MM.1S (cell line): ENCODE data around the gene ALG14.

ENCODE experiments used
- DNase-seq: peaks from one replicate; pipeline ENCODE4 v3.0.0-alpha.2; 2015
- H2AFZ ChIP-seq: fragments of 300-600 bp; sonication (generic); 2 replicates; pipeline ENCODE4 v1.6.0; 2016; ENCODE audit warnings: antibody characterized with exemption, low read length
- H3F3A ChIP-seq: fragments of 300-600 bp; sonication (generic); 2 replicates; pipeline ENCODE4 v1.6.1; 2016; ENCODE audit warnings: mild to moderate bottlenecking, antibody characterized with exemption, low read length, moderate library complexity, mixed read lengths; ENCODE audit not compliant: insufficient read depth
- H3K27ac ChIP-seq: fragments of 300-600 bp; sonication (generic); 2 replicates; pipeline ENCODE4 v1.5.1; 2016; ENCODE audit warnings: mild to moderate bottlenecking, low read length
- H3K27me3 ChIP-seq: fragments of 300-600 bp; sonication (generic); replicated peaks from 2 replicates; pipeline ENCODE4 v1.6.0; 2016; ENCODE audit warnings: low read length; ENCODE audit not compliant: insufficient read depth
- H3K36me3 ChIP-seq: fragments of 300-600 bp; sonication (generic); replicated peaks from 2 replicates; pipeline ENCODE4 v1.6.1; 2016; ENCODE audit warnings: mild to moderate bottlenecking, low read length, mixed read lengths; ENCODE audit not compliant: insufficient read depth
- H3K4me1 ChIP-seq: fragments of 300-600 bp; sonication (generic); 2 replicates; pipeline ENCODE4 v1.6.1; 2016; ENCODE audit warnings: low read length, mixed read lengths
- H3K4me2 ChIP-seq: fragments of 300-600 bp; sonication (generic); 2 replicates; pipeline ENCODE4 v1.6.0; 2016; ENCODE audit warnings: low read depth, low read length
- H3K4me3 ChIP-seq: fragments of 300-600 bp; sonication (generic); 2 replicates; pipeline ENCODE4 v1.5.1; 2016; ENCODE audit warnings: low read length, mixed read lengths
- H3K79me2 ChIP-seq: fragments of 300-600 bp; sonication (generic); 2 replicates; pipeline ENCODE4 v1.6.1; 2016; ENCODE audit warnings: mixed run types, low read length, mixed read lengths
- H3K9ac ChIP-seq: fragments of 300-600 bp; sonication (generic); 2 replicates; pipeline ENCODE4 v1.6.1; 2016; ENCODE audit warnings: low read length, mixed read lengths
- H3K9me2 ChIP-seq: fragments of 300-600 bp; sonication (generic); replicated peaks from 2 replicates; pipeline ENCODE4 v1.6.1; 2016; ENCODE audit warnings: mild to moderate bottlenecking, low read length, mixed read lengths; ENCODE audit not compliant: insufficient read depth
- H3K9me3 ChIP-seq: fragments of 300-600 bp; sonication (generic); replicated peaks from 2 replicates; pipeline ENCODE4 v1.6.1; 2016; ENCODE audit warnings: mild to moderate bottlenecking, low read length, mixed read lengths; ENCODE audit not compliant: insufficient read depth
- H4K20me1 ChIP-seq: fragments of 300-600 bp; sonication (generic); 2 replicates; pipeline ENCODE4 v1.6.1; 2016; ENCODE audit warnings: mild to moderate bottlenecking, low read length, moderate library complexity, mixed read lengths; ENCODE audit not compliant: insufficient read depth
- EZH2 ChIP-seq: fragments of 300-600 bp; sonication (generic); optimal IDR thresholded peaks from 2 replicates; pipeline ENCODE3; 2017; ENCODE audit warnings: low read depth, mild to moderate bottlenecking, antibody characterized with exemption, low read length, mixed read lengths
- EZH2phosphoT487 ChIP-seq: fragments of 300-600 bp; sonication (generic); IDR thresholded peaks from 2 replicates; pipeline ENCODE4 v1.6.1; 2018; ENCODE audit warnings: antibody characterized with exemption, low read length
- TF ChIP-seq, protein P1 (sequence below): fragments of 300-600 bp; sonication (generic); IDR thresholded peaks from 2 replicates; pipeline ENCODE4 v1.5.1; 2016; ENCODE audit warnings: antibody characterized with exemption, low read length, mixed read lengths

ALG14 gene

DNA sequence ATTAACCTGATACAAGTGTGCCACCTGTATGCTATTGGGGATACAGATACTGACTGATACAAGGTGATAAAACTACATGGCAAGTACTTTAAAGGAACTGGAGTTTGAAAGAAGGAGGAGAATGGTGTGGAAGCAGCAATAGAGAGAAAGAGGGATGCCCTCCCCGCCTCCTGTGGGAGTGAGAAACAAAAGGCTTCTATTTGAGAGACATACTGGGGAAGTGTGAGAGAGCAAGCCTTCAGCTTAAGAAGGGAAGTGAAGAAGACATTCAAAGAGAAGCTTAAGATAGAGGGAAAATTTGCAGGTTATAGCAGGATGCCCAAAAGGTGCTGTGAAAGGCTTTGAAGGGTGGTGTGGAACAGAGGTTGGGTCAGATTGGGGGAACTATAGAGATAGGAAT, 7.7 kb upstream of the ALG14 start:
- H3F3A ChIP-seq = no peaks in the 10 kb centered on the region
- H3K27ac ChIP-seq = no peak overlapping the region
- H3K36me3 ChIP-seq = no peaks in the 10 kb centered on the region
- no peaks in the 10 kb centered on the region for H3K27me3 ChIP-seq
- H3K79me2 ChIP-seq = no peaks in the 10 kb centered on the region
- H3K4me1 ChIP-seq = no peaks in the 10 kb centered on the region
- no peak overlapping the region for H3K4me3 ChIP-seq
- no peak for DNase-seq
- no peaks in the 10 kb centered on the region for H3K9me2 ChIP-seq
- no peak overlapping the region for H3K4me2 ChIP-seq
- H4K20me1 ChIP-seq = no peaks in the 10 kb centered on the region
- H2AFZ ChIP-seq = no peak overlapping the region
- H3K9ac ChIP-seq = no peak overlapping the region
- TF ChIP-seq EZH2phosphoT487 = no peak
- TF ChIP-seq EZH2 = no peak
- TF ChIP-seq, protein P1, sequence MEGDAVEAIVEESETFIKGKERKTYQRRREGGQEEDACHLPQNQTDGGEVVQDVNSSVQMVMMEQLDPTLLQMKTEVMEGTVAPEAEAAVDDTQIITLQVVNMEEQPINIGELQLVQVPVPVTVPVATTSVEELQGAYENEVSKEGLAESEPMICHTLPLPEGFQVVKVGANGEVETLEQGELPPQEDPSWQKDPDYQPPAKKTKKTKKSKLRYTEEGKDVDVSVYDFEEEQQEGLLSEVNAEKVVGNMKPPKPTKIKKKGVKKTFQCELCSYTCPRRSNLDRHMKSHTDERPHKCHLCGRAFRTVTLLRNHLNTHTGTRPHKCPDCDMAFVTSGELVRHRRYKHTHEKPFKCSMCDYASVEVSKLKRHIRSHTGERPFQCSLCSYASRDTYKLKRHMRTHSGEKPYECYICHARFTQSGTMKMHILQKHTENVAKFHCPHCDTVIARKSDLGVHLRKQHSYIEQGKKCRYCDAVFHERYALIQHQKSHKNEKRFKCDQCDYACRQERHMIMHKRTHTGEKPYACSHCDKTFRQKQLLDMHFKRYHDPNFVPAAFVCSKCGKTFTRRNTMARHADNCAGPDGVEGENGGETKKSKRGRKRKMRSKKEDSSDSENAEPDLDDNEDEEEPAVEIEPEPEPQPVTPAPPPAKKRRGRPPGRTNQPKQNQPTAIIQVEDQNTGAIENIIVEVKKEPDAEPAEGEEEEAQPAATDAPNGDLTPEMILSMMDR = no peak
- no peaks in the 10 kb centered on the region for H3K9me3 ChIP-seq

DNA sequence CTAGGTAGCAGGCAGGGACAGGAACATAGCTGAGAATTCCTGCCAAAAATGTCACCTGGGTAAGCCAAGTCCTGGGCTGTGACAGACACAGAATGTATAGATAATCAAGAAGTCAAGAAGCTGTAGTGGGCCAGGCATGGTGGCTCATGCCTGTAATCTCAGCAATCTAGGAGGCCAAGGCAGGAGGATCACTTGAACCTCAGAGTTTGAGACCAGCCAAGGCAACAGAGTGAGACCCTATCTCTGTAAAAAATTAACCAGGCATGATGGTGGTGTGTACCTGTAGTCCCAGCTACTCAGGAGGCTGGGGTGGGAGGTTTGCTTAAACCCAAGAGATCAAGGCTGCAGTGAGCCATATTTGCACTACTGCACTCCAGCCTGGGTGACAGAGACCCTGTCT, 3.3 kb upstream of the ALG14 start:
- Histone ChIP-seq H3K27ac (no peak overlapping the region), H2AFZ (no peak overlapping the region), H3K9me3 (no peaks in the 10 kb centered on the region), H3F3A (no peaks in the 10 kb centered on the region; the same call in 1 of the 2 replicates), H3K9ac (no peak overlapping the region), H3K79me2 (no peaks in the 10 kb centered on the region), H4K20me1 (no peaks in the 10 kb centered on the region), H3K4me2 (no peak overlapping the region), H3K9me2 (no peaks in the 10 kb centered on the region), H3K4me3 (no peak overlapping the region), H3K36me3 (no peaks in the 10 kb centered on the region), H3K4me1 (no peaks in the 10 kb centered on the region), H3K27me3 (no peaks in the 10 kb centered on the region)
- DNase-seq = no peak
- TF ChIP-seq EZH2phosphoT487 (no peak), EZH2 (no peak)
- TF ChIP-seq, protein P1 = no peak

DNA sequence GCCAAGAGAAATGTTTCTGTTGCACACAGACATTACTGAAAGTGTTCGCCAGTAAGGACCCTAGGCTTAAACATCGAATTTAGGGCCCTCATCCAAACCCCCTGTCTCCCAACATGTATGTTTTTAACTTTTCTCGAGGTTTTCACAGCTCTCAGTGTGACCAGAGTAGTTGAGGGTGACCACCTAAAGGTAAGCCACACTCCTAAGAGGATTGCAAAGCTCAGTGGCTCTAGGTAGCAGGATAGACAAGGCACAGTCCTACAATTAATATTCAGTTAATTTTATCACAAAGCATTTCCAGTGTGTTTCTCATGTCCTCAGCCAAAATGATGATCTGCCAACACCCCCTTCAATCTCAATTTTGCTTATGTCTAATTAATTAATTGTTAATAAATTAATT, 695 bp upstream of the ALG14 start:
- Histone ChIP-seq H3K4me3 (peak overlapping the region; percentile 86), H3K79me2 (no peaks in the 10 kb centered on the region), H3K4me2 (peak overlapping the region; percentile 68), H3F3A (no peaks in the 10 kb centered on the region; the same call in 1 of the 2 replicates), H2AFZ (peak overlapping the region; percentile 84), H4K20me1 (no peaks in the 10 kb centered on the region), H3K9me2 (no peaks in the 10 kb centered on the region), H3K9me3 (no peaks in the 10 kb centered on the region), H3K9ac (peak overlapping the region; percentile 55; the same call in 1 of the 2 replicates), H3K36me3 (no peaks in the 10 kb centered on the region), H3K4me1 (no peaks in the 10 kb centered on the region), H3K27ac (peak overlapping the region; percentile 40; the same call in 1 of the 2 replicates), H3K27me3 (no peaks in the 10 kb centered on the region)
- TF ChIP-seq EZH2 = no peak
- TF ChIP-seq EZH2phosphoT487 = no peak
- TF ChIP-seq, protein P1 = no peak
- no peak for DNase-seq
